Measurements from ENCODE around the gene PHACTR3.

The PHACTR3 gene

GRCh38 chr20:59578436-59579403, 25.6 kb upstream of the PHACTR3 start:
- no peak for TF ChIP-seq CTCF (conservative IDR thresholded peaks at IDR 0.05; ENCODE audit: control insufficient read depth, insufficient read depth, low read depth, low read length)
- no peak for DNase-seq (ENCODE audit: low read depth)
- H3K4me3 ChIP-seq (ENCODE audit: control insufficient read depth, low read depth, low read length) = no peak overlapping the region

- no peak for DNase-seq (ENCODE audit: low read depth)
- TF ChIP-seq CTCF (conservative IDR thresholded peaks at IDR 0.05; ENCODE audit: control insufficient read depth, insufficient read depth, low read depth, low read length) = no peak
These were observed 24.8 kb upstream of the PHACTR3 start for GRCh38 chr20:59579404-59580145.

GRCh38 chr20:59580146-59580946, 24.0 kb upstream of the PHACTR3 start:
- H3K4me3 ChIP-seq (ENCODE audit: control insufficient read depth, low read depth, low read length) = no peak overlapping the region
- TF ChIP-seq CTCF (conservative IDR thresholded peaks at IDR 0.05; ENCODE audit: control insufficient read depth, insufficient read depth, low read depth, low read length) = no peak
- DNase-seq (ENCODE audit: low read depth) = peak; percentile 31

More at GRCh38 chr20:59579404-59580145, 24.8 kb upstream of the PHACTR3 start:
- no peak overlapping the region for H3K4me3 ChIP-seq (ENCODE audit: control insufficient read depth, low read depth, low read length)

GRCh38 chr20:59580991-59581401, 23.3 kb upstream of the PHACTR3 start:
- no peak for DNase-seq (ENCODE audit: low read depth)
- TF ChIP-seq CTCF (conservative IDR thresholded peaks at IDR 0.05; ENCODE audit: control insufficient read depth, insufficient read depth, low read depth, low read length) = no peak
- H3K4me3 ChIP-seq (ENCODE audit: control insufficient read depth, low read depth, low read length) = no peak overlapping the region

GRCh38 chr20:59581993-59582679, 22.2 kb upstream of the PHACTR3 start:
- TF ChIP-seq CTCF (conservative IDR thresholded peaks at IDR 0.05; ENCODE audit: control insufficient read depth, insufficient read depth, low read depth, low read length) = no peak
- no peak overlapping the region for H3K4me3 ChIP-seq (ENCODE audit: control insufficient read depth, low read depth, low read length)
- no peak for DNase-seq (ENCODE audit: low read depth)
